WTC11 (cell line): ENCODE results near the gene CASKIN2. TPM values are rescaled to one million over a fixed set of nuclear protein-coding genes. Genes with fewer than 3 reads are reported as not detected.

Source experiments
- ATAC-seq: fragments of 200-7000 bp; cut with Tn5 transposase; 2 replicates; pipeline ENCODE4 v1.10.0; 2021; ENCODE audit warnings: mild to moderate bottlenecking, moderate library complexity
- CTCF ChIA-PET: fragments of 300-600 bp; sonication (Branson Sonifier 250); formaldehyde crosslinking; loops from one replicate; lab custom pipeline; 2021; ENCODE audit warnings: antibody characterized with exemption; lab: Charles Lee
- POLR2A ChIA-PET: fragments of 350-600 bp; sonication (Branson Sonifier 250); formaldehyde crosslinking; loops from one replicate; lab custom pipeline; 2021; ENCODE audit warnings: antibody characterized with exemption; lab: Charles Lee
- DNase-seq: peaks from one replicate; pipeline ENCODE4 v3.0.0; 2021; ENCODE audit warnings: low spot score
- H3K27ac Mint-ChIP-seq: 2 replicates; pipeline ENCODE4 v1.8.0; 2021; ENCODE audit warnings: mixed read lengths
- H3K27me3 Mint-ChIP-seq: 2 replicates; pipeline ENCODE4 v1.8.0; 2021; ENCODE audit warnings: low read depth, mild to moderate bottlenecking, moderate library complexity, mixed read lengths
- H3K36me3 Mint-ChIP-seq: 2 replicates; pipeline ENCODE4 v1.8.0; 2021; ENCODE audit warnings: mixed read lengths
- H3K4me1 Mint-ChIP-seq: 2 replicates; pipeline ENCODE4 v1.8.0; 2022; ENCODE audit warnings: mixed read lengths
- H3K4me3 Mint-ChIP-seq: 2 replicates; pipeline ENCODE4 v1.8.0; 2021; ENCODE audit warnings: mild to moderate bottlenecking, moderate library complexity, mixed read lengths
- H3K9me3 Mint-ChIP-seq: 2 replicates; pipeline ENCODE4 v1.8.0; 2021; ENCODE audit warnings: mixed read lengths
- AFF4 ChIP-seq: sonication (generic); formaldehyde crosslinking; IDR thresholded peaks from 2 replicates; pipeline ENCODE4 v1.8.1; 2023; ENCODE audit warnings: mild to moderate bottlenecking, missing genetic modification reagents, borderline replicate concordance
- ATF1 ChIP-seq: sonication (generic); formaldehyde crosslinking; IDR thresholded peaks from 2 replicates; pipeline ENCODE4 v1.8.1; 2023; ENCODE audit warnings: mild to moderate bottlenecking, moderate library complexity, missing genetic modification reagents
- CBFB ChIP-seq: sonication (generic); formaldehyde crosslinking; IDR thresholded peaks from 2 replicates; pipeline ENCODE4 v1.8.1; 2022; ENCODE audit warnings: mild to moderate bottlenecking, low read depth, missing genetic modification reagents
- CREB1 ChIP-seq: sonication (generic); formaldehyde crosslinking; IDR thresholded peaks from 2 replicates; pipeline ENCODE4 v1.8.0; 2023; ENCODE audit warnings: mild to moderate bottlenecking, missing genetic modification reagents
- CREM ChIP-seq: sonication (generic); formaldehyde crosslinking; IDR thresholded peaks from 2 replicates; pipeline ENCODE4 v1.8.1; 2022; ENCODE audit warnings: mild to moderate bottlenecking, missing genetic modification reagents, moderate library complexity
- ELF4 ChIP-seq: sonication (generic); formaldehyde crosslinking; IDR thresholded peaks from 2 replicates; pipeline ENCODE4 v1.8.1; 2022; ENCODE audit warnings: low read depth, mild to moderate bottlenecking, moderate library complexity, missing genetic modification reagents
- EMX1 ChIP-seq: fragments of 250-450 bp; sonication (Bioruptor Pico); IDR thresholded peaks from 2 replicates; pipeline ENCODE4 v1.8.0; 2021; ENCODE audit warnings: mild to moderate bottlenecking
- FOXJ3 ChIP-seq: sonication (generic); formaldehyde crosslinking; IDR thresholded peaks from 2 replicates; pipeline ENCODE4 v1.9.0; 2021; ENCODE audit warnings: missing genetic modification reagents, mild to moderate bottlenecking, borderline replicate concordance
- GRHL2 ChIP-seq: fragments of 250-450 bp; sonication (Bioruptor Pico); IDR thresholded peaks from 2 replicates; pipeline ENCODE4 v1.8.0; 2022; ENCODE audit warnings: mild to moderate bottlenecking, moderate library complexity; ENCODE audit not compliant: insufficient replicate concordance, severe bottlenecking
- HMGA2 ChIP-seq: fragments of 250-450 bp; sonication (Bioruptor Pico); IDR thresholded peaks from 2 replicates; pipeline ENCODE4 v1.4.0; 2021; ENCODE audit warnings: mild to moderate bottlenecking, moderate library complexity
- KAT7 ChIP-seq: sonication (generic); formaldehyde crosslinking; IDR thresholded peaks from 2 replicates; pipeline ENCODE4 v1.8.1; 2023; ENCODE audit warnings: missing genetic modification reagents, mild to moderate bottlenecking, borderline replicate concordance
- MLX ChIP-seq: sonication (generic); formaldehyde crosslinking; IDR thresholded peaks from 2 replicates; pipeline ENCODE4 v1.8.1; 2023; ENCODE audit warnings: mild to moderate bottlenecking, missing genetic modification reagents, moderate library complexity
- NR2C2 ChIP-seq: sonication (generic); formaldehyde crosslinking; IDR thresholded peaks from 2 replicates; pipeline ENCODE4 v1.8.0; 2022; ENCODE audit warnings: mild to moderate bottlenecking, missing genetic modification reagents
- OVOL2 ChIP-seq: fragments of 250-450 bp; sonication (Bioruptor Pico); IDR thresholded peaks from 2 replicates; pipeline ENCODE4 v1.9.0; 2021; ENCODE audit warnings: mild to moderate bottlenecking, borderline replicate concordance
- SOX15 ChIP-seq: fragments of 250-450 bp; sonication (Bioruptor Pico); IDR thresholded peaks from 2 replicates; pipeline ENCODE4 v1.9.0; 2021; ENCODE audit warnings: mild to moderate bottlenecking
- TEAD4 ChIP-seq: sonication (generic); formaldehyde crosslinking; IDR thresholded peaks from 2 replicates; pipeline ENCODE4 v1.8.0; 2022; ENCODE audit warnings: mild to moderate bottlenecking, missing genetic modification reagents
- ZNF121 ChIP-seq: sonication (generic); formaldehyde crosslinking; IDR thresholded peaks from 2 replicates; pipeline ENCODE4 v1.8.0; 2023; ENCODE audit warnings: missing genetic modification reagents
- ZNF281 ChIP-seq: sonication (generic); formaldehyde crosslinking; IDR thresholded peaks from 2 replicates; pipeline ENCODE4 v1.8.0; 2023; ENCODE audit warnings: mild to moderate bottlenecking, missing genetic modification reagents
- ZNF317 ChIP-seq: sonication (generic); formaldehyde crosslinking; IDR thresholded peaks from 2 replicates; pipeline ENCODE4 v1.8.1; 2023; ENCODE audit warnings: low read depth, mild to moderate bottlenecking, moderate library complexity, missing genetic modification reagents, borderline replicate concordance
- ZNF396 ChIP-seq: fragments of 250-450 bp; sonication (Bioruptor Pico); IDR thresholded peaks from 2 replicates; pipeline ENCODE4 v1.8.0; 2021; ENCODE audit warnings: mild to moderate bottlenecking, moderate library complexity, borderline replicate concordance
- total RNA-seq: library from RNA; stranded (reverse); gene quantifications from 3 replicates; pipeline ENCODE4 v1.2.3, GENCODE V29; 2021
- TF ChIP-seq, protein P1 (sequence below): fragments of 250-450 bp; sonication (Bioruptor Pico); conservative IDR thresholded peaks from 2 replicates; pipeline ENCODE4 v1.9.0; 2021; ENCODE audit warnings: mild to moderate bottlenecking
- TF ChIP-seq, protein P2 (sequence below): sonication (generic); formaldehyde crosslinking; IDR thresholded peaks from 2 replicates; pipeline ENCODE4 v1.8.1; 2023; ENCODE audit warnings: mild to moderate bottlenecking, missing genetic modification reagents, moderate library complexity

Gene CASKIN2
- total RNA-seq, 1 experiment from 2014 or later = 31.9 TPM

- no peak for TF ChIP-seq HMGA2 (CRISPR knock-in tag)
- no peak for TF ChIP-seq AFF4 (CRISPR knock-in tag)
- TF ChIP-seq FOXJ3 (CRISPR knock-in tag) = no peak
- no peak for TF ChIP-seq CREB1
- TF ChIP-seq, protein P1, sequence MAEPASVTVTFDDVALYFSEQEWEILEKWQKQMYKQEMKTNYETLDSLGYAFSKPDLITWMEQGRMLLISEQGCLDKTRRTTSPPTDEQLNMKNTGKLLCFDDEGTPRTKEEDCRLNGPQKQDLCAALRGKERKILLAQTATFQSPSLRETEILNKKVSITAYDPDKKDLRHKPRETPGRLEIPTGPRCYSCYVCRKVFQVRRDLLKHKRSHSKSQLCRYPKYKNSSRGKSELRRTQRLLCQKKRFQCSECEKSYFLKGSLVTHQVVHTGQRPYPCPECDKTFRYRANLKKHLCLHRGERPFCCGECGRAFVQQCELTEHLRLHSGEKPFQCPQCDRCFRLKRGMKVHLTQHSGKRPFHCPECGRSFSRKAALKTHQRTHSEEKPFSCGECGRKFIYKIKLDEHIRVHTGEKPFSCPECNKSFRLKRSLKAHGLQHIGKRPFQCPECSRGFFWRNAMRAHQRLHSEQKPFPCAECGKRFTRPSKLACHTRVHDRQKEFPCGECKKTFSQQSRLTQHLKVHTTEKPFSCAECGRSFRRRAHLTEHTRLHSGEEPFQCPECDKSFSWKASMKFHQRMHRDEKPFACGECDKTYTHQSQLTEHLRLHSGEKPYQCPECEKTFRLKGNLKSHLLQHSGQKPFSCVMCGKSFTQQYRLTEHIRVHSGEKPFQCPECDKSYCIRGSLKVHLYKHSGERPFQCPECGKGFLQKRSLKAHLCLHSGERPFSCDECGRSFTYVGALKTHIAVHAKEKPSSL = no peak
- TF ChIP-seq, all 79 proteins: peak for 0
Observed at GRCh38 chr17:75460295-75460694, 55.0 kb downstream of the CASKIN2 start (continued).

GRCh38 chr17:75459590-75460267, 55.6 kb downstream of the CASKIN2 start:
- Mint-ChIP-seq H3K36me3 (no peaks in the 10 kb centered on the region), H3K4me3 (no peak overlapping the region), H3K9me3 (no peaks in the 10 kb centered on the region), H3K27ac (peak overlapping the region; percentile 42), H3K27me3 (no peaks in the 10 kb centered on the region), H3K4me1 (peaks cover 16% of the 10 kb centered on the region)
- DNase-seq (no peak), ATAC-seq (no peak)
- ChIA-PET POLR2A (no interaction called here), CTCF (interaction anchor here (1.0 kb wide), 1 partner anchor 289 kb away, joined by 3 read pairs; no protein-coding TSS in a partner anchor)
- TF ChIP-seq ZNF281 (CRISPR knock-in tag) (no peak), TEAD4 (CRISPR knock-in tag) (no peak), CBFB (CRISPR knock-in tag) (no peak), MLX (no peak), SOX15 (CRISPR knock-in tag) (no peak), OVOL2 (CRISPR knock-in tag) (no peak), ZNF317 (CRISPR knock-in tag) (no peak), ZNF121 (CRISPR knock-in tag) (no peak), CREM (CRISPR knock-in tag) (no peak), ELF4 (CRISPR knock-in tag) (no peak), ZNF396 (no peak), KAT7 (CRISPR knock-in tag) (no peak), NR2C2 (CRISPR knock-in tag) (no peak), ATF1 (CRISPR knock-in tag) (no peak), EMX1 (CRISPR knock-in tag) (no peak), GRHL2 (CRISPR knock-in tag) (no peak)
- TF ChIP-seq, protein P2, sequence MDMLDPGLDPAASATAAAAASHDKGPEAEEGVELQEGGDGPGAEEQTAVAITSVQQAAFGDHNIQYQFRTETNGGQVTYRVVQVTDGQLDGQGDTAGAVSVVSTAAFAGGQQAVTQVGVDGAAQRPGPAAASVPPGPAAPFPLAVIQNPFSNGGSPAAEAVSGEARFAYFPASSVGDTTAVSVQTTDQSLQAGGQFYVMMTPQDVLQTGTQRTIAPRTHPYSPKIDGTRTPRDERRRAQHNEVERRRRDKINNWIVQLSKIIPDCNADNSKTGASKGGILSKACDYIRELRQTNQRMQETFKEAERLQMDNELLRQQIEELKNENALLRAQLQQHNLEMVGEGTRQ (CRISPR knock-in tag) = no peak
- TF ChIP-seq, protein P1 = no peak
